Prostate gland (tissue), 2 donors: ENCODE data around the gene RASAL2. TPM values are rescaled to one million over a fixed set of nuclear protein-coding genes. Genes with fewer than 3 reads are reported as not detected.

Source experiments
- DNase-seq: peaks from one replicate; pipeline ENCODE4 v3.0.0-alpha.2; 2019; ENCODE audit warnings: low spot score
- H3K27ac ChIP-seq, 2 donors: fragments of 200-600 bp; sonication (generic); 2 replicates each; pipeline ENCODE4 v1.5.1; 2017 to 2019
- H3K27me3 ChIP-seq: fragments of 200-600 bp; sonication (generic); replicated peaks from 2 replicates; pipeline ENCODE4 v1.5.1; 2019; ENCODE audit not compliant: insufficient read depth
- H3K36me3 ChIP-seq, 2 donors: fragments of 200-600 bp; sonication (generic); 1 replicate in 1 of 2; 2 replicates in 1 of 2; pipeline versions ENCODE4 v1.5.1 to v1.8.1; 2017 to 2019
- H3K4me1 ChIP-seq: fragments of 200-600 bp; sonication (generic); replicated peaks from 2 replicates; pipeline ENCODE4 v1.5.1; 2019
- H3K4me3 ChIP-seq, 2 donors: fragments of 200-600 bp; sonication (generic); 2 replicates each; pipeline ENCODE4 v1.5.1; 2017 to 2019
- H3K9me3 ChIP-seq: fragments of 200-600 bp; sonication (generic); 2 replicates; pipeline ENCODE4 v1.5.1; 2017
- CTCF ChIP-seq, 4 experiments: fragments of 200-600 bp in 2 of 4; fragments of 450-650 bp in 2 of 4; sonication (generic) in 2 of 4; IDR thresholded peaks; 1 replicate in 3 of 4; 2 replicates in 1 of 4; pipeline ENCODE4 v1.5.1; 2016 to 2019; ENCODE audit warnings: antibody characterized with exemption in 4 of 4, mild to moderate bottlenecking in 2 of 4, moderate library complexity in 2 of 4
- POLR2A ChIP-seq: fragments of 450-650 bp; IDR thresholded peaks from one replicate; pipeline ENCODE4 v1.6.1; 2016; ENCODE audit warnings: antibody characterized with exemption, mild to moderate bottlenecking
- POLR2AphosphoS5 ChIP-seq: sonication (generic); formaldehyde crosslinking; IDR thresholded peaks from one replicate; pipeline ENCODE4 v1.6.1; 2017; ENCODE audit warnings: antibody characterized with exemption
- WGBS: methylation state at CpG from one replicate; pipeline ENCODE4 v1.1.5; 2018; 5-methylcytosine and 5-hydroxymethylcytosine counted together
- intact Hi-C: fragments of 100-400 bp; cut with DNase I; formaldehyde crosslinking; loops from one replicate; pipeline ENCODE4 v1.14.2; 2022
- total RNA-seq, 2 donors: library from RNA; depleted of rRNA; stranded (reverse); fragments of >200 nt; gene quantifications; one replicate each; pipeline ENCODE4 v1.1.0, GENCODE V29; 2016

Gene RASAL2
- total RNA-seq, 2 donors from 2014 or later: 9.2 to 36.9 TPM

DNA sequence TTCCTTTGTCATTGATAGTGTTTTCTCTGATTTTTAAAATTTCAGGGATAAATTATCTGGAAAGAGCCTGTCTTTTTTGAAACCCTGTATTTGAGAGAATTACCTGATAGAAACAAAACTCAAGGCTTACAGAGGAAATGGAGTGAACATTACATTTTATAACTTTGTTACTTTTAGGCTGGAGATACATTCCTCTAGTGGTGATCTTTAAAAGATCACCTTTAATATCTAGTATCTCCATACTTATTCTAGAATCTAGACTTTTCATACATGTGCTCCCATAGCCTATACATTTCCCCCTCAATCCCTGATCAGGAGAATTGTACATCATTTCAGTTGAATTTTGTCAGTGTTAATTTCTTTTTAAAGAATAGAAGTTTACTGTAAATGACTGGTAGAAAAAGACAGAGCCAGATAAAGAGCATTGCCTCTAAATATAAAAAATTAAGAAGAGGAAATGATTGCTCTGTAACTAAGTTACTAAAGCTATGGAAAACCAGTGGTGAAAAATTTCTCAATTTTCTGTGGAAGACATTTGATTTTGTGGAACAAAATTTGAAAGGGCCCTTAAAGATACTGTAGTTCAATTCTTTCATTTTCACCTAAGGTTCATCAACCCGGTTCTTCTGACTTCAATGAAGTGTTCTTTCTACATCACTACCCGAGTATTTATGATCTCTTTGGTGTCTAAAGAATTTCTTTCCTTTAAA is 33.7 kb downstream of the RASAL2 start:
- Histone ChIP-seq H3K27ac (no peak overlapping the region), H3K27me3 (no peaks in the 10 kb centered on the region), H3K4me1 (no peaks in the 10 kb centered on the region), H3K9me3 (no peaks in the 10 kb centered on the region), H3K36me3 (no peaks in the 10 kb centered on the region), H3K4me3 (no peak overlapping the region)
- DNase-seq: no peak
- intact Hi-C loops: no loop called here
- WGBS: 86% methylated on average over 2 of the region's 2 CpGs
- TF ChIP-seq CTCF (IDR thresholded peaks at IDR 0.05) (no peak), POLR2AphosphoS5 (no peak)

DNA sequence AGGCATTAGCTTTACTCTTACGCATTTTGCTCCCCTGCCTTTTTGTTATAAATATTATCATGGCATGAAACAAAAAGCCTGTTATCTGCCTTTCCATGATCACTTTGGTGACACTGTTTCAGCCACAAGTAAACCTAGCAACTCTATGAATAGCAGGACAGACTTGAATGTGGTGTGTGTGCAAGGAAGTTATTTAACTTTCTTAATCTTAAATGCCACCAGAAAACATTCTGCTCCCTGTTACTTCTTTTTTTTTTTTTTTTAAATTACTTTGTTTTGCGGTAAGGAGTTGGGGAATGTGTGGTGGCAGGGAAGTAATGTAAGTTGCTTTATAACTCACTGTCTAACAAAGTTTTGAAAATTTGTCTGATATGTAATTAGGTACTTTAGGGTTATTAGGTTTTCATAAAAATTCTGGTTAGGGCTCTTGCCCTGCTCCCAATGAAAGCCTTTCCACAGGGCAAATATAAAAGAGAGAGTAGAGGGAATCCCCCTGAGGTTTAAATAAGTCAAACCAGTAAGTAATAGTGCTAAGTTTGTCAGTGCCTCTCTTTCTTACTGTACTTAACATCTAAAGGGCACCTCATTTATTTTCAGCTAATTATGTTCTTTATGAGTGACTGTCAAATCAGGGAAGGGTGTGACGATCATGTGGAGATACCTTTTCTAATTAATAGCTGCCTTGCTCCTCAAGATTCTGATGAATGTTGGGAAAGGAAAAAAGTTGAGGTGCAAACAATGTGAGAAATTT is 39.5 kb downstream of the RASAL2 start:
- 83% methylated on average over 3 of the region's 3 CpGs for WGBS

GRCh38 chr1:178134061-178134460 is 40.2 kb downstream of the RASAL2 start:
- Histone ChIP-seq H3K27ac (no peak overlapping the region), H3K4me1 (no peaks in the 10 kb centered on the region), H3K27me3 (no peaks in the 10 kb centered on the region), H3K36me3 (no peaks in the 10 kb centered on the region), H3K9me3 (no peaks in the 10 kb centered on the region), H3K4me3 (no peak overlapping the region)
- intact Hi-C loops: no loop called here
- TF ChIP-seq POLR2AphosphoS5 (no peak), POLR2A (no peak), CTCF (IDR thresholded peaks at IDR 0.05) (no peak)
- no peak for DNase-seq
- 69% methylated on average over 2 of the region's 2 CpGs for WGBS

More for the DNA sequence above, 39.5 kb downstream of the RASAL2 start:
- no peaks in the 10 kb centered on the region for H3K4me1 ChIP-seq
- no peak overlapping the region for H3K4me3 ChIP-seq
- H3K27me3 ChIP-seq: no peaks in the 10 kb centered on the region
- intact Hi-C loops: no loop called here
- no peak overlapping the region for H3K27ac ChIP-seq
- H3K9me3 ChIP-seq: no peaks in the 10 kb centered on the region
- H3K36me3 ChIP-seq: no peaks in the 10 kb centered on the region
- TF ChIP-seq POLR2A (no peak), POLR2AphosphoS5 (no peak), CTCF (IDR thresholded peaks at IDR 0.05) (no peak)
- DNase-seq: no peak

DNA sequence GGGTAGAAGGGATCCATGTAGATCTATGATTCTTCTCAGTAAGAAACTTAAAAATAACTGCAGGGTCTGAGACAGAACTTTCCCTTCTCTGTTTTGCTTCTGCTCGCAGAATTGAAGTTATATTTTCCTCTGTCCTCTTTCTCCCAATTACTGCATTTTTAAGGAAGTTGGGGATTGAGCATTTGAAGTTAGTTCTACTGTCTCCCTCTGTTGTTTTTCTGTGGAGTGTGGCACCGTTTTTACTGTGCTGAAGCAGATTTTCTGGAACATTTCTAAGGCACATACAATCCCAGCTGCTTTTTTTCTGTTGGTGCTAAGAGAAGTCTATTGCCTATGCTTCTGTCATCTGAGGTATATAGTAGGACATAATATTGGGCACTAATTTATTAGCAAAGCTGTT is 43.3 kb downstream of the RASAL2 start:
- Histone ChIP-seq H3K36me3 (no peaks in the 10 kb centered on the region), H3K4me1 (no peaks in the 10 kb centered on the region), H3K9me3 (no peaks in the 10 kb centered on the region), H3K4me3 (no peak overlapping the region), H3K27me3 (no peaks in the 10 kb centered on the region), H3K27ac (no peak overlapping the region)
- no peak for DNase-seq
- TF ChIP-seq CTCF (IDR thresholded peaks at IDR 0.05) (no peak), POLR2A (no peak), POLR2AphosphoS5 (no peak)
- WGBS: 28% methylated on average over 2 of the region's 2 CpGs
- intact Hi-C loops: no loop called here

GRCh38 chr1:178142806-178143205 is 48.9 kb downstream of the RASAL2 start:
- H3K4me3 ChIP-seq: no peak overlapping the region
- TF ChIP-seq CTCF (IDR thresholded peaks at IDR 0.05) (no peak), POLR2AphosphoS5 (no peak), POLR2A (no peak)
- no peak overlapping the region for H3K27ac ChIP-seq
- H3K36me3 ChIP-seq: no peaks in the 10 kb centered on the region
- H3K9me3 ChIP-seq: no peaks in the 10 kb centered on the region
- no peaks in the 10 kb centered on the region for H3K27me3 ChIP-seq
- intact Hi-C loops: no loop called here
- no peaks in the 10 kb centered on the region for H3K4me1 ChIP-seq
- DNase-seq: no peak
- WGBS: 96% methylated on average over 4 of the region's 4 CpGs
